HG03575 (cell line): Measurements from ENCODE around the gene ADCY2.

Experiments used
- ATAC-seq: cut with Tn5 transposase; IDR thresholded peaks from one replicate; pipeline ENCODE4 v1.9.1; 2021; ENCODE audit not compliant: unreplicated experiment, insufficient number of reproducible peaks, low FRiP score; ENCODE audit errors: extremely low read depth

The ADCY2 gene

DNA sequence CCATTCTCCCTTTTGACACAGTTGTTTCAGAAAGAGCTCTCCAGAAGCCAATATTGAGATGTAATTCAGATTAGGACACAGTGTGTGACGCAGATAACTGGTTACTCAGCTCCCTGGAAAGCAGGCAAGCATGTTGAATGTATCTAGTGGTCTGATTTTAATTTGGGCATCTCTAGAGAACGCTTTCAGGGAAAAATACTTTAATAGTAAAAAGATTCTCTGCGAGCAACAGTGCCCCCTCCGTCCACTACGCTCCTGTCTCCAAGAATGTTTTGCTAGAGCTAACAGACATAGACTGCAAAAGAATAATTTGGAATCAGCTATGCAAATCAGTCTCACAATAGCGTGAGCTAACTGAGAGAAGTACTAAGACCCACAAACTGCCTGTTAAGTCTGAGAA, 431.7 kb downstream of the ADCY2 start:
- no peak for ATAC-seq

GRCh38 chr5:7828269-7828668, 432.3 kb downstream of the ADCY2 start:
- ATAC-seq, result no peak

DNA sequence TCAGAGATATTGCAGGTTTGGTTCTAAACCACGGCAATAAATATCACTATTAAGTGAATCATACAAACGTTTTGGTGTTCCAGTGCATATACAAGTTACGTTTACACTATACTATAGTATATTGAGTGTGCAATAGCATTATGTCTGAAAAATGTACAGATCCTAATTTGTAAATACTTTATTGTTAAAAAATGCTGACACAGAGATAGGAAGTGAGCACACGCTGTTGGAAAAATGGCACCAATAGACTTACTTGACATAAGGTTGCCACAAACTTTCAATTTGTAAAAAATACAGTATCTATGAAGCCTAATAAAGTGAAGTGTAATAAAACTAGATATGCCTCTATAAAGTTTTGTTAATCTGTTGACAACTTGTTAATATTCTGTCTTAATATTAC, 439.0 kb downstream of the ADCY2 start:
- no peak for ATAC-seq

DNA sequence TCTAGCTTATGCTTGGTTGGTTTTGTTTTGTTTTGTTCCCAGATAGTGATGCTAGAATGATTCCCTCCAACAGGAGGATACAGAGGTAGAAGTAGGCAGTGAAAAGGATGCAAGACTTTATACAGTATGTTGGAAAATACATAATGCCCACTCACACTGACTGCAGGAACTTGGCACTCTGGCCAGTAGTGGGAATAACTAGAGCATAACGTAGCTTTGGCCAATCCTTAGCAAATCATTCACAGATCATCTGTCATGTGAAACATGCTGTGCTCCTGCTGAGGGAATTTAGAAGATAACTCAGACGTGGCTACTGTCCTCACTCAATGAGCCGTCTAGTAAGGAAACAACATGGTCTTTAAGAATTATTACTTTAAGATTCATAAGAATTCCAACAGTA, 441.5 kb downstream of the ADCY2 start:
- ATAC-seq, result no peak

- ATAC-seq, result no peak
Observed at GRCh38 chr5:7842531-7842930, 446.6 kb downstream of the ADCY2 start.

DNA sequence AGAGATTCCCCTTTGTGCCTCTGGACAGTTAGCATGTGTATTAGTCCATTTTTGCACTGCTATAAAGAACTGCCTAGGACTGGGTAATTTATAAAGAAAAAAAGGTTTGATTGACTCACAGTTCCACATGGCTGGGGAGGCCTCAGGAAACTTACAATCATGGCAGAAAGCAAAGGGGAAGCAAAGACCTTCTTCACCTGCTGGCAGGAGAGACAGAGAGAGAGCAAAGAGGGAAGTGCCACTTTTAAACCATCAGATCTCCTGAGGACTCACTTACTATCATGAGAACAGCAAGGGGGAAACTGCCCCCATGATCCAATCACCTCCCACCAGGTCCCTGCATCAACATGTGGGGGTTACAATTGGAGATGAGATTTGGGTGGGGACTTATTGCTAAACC, 449.0 kb downstream of the ADCY2 start:
- no peak for ATAC-seq

DNA sequence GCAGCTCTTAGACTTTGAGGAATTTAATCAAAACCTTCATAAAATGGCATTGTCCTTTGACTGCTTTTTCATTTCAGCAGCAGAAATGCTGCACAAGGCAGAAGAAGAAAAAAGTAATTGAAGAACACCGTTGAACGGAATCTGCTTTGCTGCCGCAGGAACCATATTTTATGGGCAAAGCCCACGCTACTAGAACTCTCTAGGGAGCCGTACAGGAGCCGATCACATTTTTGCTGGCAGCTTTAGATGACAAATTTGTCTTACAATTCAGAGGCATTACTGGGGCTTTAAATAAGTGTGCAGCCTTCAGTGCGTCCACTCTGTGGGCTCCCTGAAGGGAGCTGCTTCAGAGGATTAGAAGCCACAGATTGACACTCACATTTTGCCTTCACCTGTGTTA, 449.6 kb downstream of the ADCY2 start:
- no peak for ATAC-seq

DNA sequence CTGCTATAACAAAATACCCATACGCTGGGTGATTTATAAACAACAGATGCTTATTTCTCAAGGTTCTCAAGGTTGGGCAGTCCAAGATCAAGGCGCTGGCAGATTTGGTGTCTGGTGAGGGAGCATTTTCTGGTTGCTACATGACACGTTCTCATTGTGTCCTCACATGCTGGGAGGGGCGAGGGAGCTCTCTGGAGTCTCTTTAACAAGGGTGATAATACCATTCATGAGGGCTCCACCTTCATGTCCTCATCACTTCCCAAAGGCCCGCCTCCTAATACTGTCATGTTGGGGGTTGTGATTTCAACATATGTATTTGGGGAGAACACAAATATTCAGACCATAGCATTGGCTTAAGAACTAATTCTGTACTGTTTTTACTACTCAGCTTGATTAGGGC, 450.4 kb downstream of the ADCY2 start:
- no peak for ATAC-seq

DNA sequence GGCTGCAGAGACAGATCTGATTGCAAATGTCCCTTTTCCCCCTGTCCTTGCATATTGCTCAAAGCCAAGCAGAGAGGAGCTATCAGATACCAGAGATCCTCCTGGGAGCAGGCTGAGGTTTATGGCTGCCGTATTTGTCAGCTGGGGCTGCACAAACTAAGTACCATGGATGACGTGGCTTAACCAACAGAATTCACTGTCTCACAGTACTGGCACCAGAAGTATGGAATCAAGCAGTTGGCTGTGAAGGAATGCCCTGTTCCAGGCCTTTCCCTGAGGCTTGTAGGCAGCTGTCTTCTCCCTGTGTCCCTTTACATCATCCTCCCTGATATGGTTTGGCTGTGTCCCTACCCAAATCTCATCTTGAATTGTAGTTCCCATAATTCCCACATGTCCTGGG, 452.4 kb downstream of the ADCY2 start:
- ATAC-seq, result no peak

GRCh38 chr5:7849681-7850394, 453.9 kb downstream of the ADCY2 start:
- ATAC-seq, result no peak

- ATAC-seq, result no peak
Observed at GRCh38 chr5:7850395-7851239, 454.7 kb downstream of the ADCY2 start, which contains the start of gene CFAP90. Gene CFAP90 (minus strand): TSS chr5:7851133. CDS start chr5:7851021, 112 bp downstream.

GRCh38 chr5:7851240-7851592, 455.3 kb downstream of the ADCY2 start:
- ATAC-seq, result no peak

DNA sequence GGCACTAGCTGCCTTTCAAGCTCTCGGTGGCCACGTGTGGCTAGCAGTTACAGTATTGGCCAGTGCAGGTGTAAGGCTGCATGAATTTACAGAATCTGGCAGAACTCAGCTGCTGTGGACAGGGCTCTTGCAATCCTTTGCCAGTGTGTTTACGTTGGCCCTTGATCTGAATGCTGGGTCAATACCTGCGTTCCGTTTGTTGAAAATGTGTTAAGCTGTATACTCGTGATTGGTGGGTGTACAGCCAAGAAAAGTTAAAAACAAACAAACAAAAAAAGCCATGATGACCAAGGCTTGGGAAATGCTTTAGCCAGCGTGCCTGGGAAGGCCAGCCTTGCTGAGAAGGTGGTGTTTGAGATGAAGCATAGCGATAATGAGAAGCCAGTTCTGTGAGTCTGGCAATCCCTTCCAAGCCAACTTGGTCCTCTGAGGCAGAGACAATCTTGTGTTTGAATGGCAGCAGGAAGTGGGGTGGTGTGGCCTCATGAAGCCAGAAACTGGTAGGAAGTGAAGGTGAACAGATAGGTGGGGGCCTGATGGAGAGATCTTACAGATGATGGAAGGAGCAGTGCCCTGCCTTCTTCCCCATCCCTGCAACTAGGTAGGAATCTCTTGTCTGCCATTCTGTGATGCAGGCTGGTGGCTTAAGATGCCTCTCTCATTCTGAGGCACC, 455.8 kb downstream of the ADCY2 start:
- no peak for ATAC-seq

- no peak for ATAC-seq
Observed at GRCh38 chr5:7852542-7852941, 456.6 kb downstream of the ADCY2 start.

- ATAC-seq, result no peak
Observed at GRCh38 chr5:7852988-7853387, 457.1 kb downstream of the ADCY2 start.

DNA sequence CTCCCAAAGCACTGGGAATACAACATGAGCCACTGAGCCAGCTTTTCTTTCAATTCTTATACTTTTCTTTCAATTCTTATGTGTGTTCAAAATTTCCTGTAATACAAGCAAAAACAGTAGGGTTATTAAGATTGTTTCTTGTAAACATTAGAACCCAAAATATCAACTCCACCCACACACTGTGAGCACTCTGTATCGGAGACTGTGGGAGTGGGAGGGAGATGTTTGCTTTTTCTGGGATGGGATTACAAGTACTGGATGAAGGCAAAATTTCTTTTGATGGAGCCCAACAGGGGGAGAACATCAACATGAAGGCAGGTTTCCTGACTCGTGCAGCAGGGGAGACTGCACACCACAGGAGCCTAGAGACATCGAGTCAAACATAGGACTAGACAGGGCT, 459.7 kb downstream of the ADCY2 start:
- no peak for ATAC-seq

GRCh38 chr5:7856855-7857254, 460.9 kb downstream of the ADCY2 start:
- ATAC-seq, result no peak

- no peak for ATAC-seq
Observed at GRCh38 chr5:7857361-7857760, 461.4 kb downstream of the ADCY2 start.

DNA sequence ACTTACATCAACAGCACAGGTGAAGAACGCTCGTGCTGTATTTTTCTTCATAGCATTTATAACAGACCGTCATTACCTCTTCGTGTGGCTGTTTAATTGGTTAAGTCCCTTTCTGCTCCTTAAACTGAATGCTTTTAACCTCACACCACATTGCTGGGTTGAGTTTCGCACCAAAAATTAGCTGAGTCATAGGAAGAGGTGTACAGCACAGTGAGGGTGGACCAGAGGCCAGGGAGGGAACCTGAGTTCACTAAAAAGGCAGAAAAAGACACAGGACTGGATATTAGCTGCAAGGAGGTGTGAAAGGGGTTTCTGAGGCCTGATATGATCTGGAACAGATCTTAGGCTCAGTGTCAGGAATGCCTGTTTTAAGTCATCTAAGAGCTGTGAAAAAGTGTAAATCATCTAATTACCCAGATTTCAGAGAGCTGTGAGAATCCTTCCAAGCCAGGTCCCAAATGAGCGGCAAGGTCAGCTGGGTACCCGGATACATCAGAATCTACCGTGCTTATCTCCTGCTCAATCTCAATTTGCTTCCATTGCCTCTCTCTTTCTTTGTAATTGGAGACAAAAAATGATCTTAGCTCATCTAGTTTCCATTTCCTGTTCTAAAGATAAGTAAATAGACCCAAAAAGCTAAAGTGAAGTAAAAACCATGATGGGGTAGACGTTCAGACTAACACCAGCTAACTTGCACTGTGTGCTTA, 462.1 kb downstream of the ADCY2 start:
- ATAC-seq, result no peak
